ENCODE results near the gene C4orf50.
"Not testable (repeated sequence)": the region's sequence is repeated elsewhere in the genome, so short reads cannot be mapped to it uniquely, and the experiment has no call there.

C4orf50 gene

DNA sequence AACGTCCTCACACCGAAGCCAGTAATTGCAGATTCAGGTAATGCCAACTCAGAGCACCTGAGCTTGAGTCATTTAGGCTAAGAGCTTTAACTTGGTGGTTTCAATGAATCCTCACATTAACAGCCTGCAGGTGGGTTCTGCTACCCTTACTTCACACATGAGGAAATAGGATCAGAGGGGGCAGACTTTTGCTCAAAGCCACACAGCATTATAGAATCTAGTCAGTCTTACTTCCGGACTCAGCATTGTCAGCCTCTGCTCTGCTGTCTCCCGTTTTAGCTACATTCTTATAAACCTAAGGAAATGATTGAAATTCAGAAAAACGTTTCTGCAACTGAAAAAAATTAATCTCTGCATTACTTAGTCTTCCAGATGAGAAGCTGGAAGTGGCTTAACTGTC is 6.0 kb downstream of the C4orf50 start:
- no peak for DNase-seq

DNA sequence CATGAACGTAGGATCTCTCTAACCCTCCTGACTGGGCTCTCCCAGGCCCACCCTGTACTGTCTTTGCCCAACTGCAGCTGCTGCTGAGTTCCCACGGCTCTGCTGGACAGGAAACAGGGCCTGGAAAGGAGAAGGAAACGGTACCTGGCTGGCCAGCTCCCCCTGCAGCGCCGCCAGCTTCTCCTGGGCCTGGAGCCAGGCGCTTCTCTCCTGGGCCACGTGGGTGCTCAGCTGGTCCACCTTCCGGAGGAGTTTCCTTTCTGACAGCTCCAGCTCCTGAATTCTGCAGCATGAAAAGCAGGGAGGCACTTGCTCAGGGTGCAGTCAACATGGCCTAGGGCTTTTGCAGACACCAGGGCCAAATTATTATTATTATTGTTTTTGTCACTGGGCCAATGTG is 6.5 kb downstream of the C4orf50 start:
- no peak for DNase-seq

DNA sequence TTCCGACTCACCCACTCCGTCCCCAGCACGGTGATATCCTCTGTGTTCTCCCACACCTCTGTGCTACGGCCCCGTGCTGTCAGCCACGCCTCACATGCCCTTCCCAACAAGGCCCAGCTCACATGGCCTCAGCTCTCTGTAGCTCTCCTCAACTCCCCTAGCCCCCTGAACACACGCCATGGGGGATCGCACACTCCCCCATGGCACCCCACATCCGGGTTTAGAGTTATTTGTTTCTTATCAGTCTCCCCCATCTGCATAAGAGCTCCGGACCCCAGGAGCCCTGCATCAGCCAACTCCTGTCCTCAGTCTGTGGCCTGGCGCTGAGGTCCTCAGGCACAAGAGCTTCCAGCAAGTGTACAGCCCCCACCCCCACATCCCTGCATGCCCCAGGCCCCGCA is 7.0 kb downstream of the C4orf50 start:
- no peak for DNase-seq

DNA sequence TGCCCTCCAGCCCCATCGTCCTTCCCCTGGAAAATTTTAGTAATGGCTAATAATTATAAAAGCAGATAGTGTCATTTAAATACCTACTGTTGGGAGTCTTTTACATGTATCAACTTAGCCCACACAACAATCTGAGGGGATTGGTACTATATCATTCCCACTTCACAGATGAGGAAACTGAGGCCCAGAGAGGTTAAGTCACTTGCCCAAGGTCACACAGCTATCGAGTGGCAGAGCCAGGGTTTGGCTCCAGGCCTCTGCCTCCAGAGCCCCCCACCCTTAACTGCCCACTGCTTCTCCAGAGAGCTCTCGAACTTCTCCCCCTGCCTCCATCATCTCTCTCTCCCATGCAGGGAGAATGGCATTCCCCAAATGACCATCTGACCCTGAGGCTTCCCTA is 7.4 kb downstream of the C4orf50 start:
- DNase-seq: no peak

DNA sequence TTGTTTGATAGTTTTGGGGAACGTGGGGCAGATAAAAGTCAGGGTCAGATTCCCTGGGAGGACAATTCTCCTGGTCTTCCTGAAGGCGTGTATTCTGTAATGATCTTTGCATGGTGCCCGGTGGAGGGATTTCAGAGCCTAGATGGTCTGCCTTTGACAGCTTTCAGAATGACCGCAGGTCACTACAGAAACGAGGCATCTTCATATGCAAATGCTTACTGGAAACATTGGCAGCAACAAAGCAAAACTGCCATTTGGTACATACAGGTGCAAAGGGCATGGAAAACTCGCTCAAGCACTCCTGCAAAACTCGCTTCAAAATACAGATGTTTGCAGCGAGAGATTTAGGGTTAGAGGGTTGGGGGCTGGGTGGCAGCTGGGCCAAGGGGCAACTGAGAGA is 8.8 kb downstream of the C4orf50 start:
- no peak for DNase-seq

DNA sequence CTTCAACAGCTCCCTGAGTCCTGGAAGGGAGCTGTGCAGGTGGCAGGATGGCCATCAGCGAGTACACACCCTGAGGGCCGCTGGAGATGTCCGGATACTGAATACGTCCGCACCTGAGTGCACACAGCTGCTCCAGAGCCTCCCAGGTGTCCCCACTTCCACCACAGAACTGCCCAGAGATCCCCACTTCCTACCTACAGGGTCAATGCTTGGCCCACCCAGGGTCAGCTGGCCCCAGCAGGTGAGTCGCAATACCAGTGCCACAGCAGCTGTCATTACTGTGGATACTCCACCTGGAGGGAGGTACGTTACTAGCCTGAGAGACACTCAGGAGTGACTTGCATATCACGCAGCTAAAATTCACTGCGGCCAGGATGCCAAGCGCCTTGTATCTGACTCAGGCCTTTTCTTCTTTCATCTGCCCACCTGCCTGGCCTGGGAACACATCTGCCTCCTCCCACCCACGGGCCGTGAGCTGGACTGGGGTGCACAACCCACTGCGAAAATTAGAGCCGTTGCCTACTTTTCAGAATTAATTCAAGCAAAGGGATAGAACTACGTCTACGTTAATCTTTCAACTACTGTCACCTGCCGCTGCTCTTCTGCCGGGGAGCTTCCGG is 9.4 kb downstream of the C4orf50 start:
- no peak for DNase-seq

DNA sequence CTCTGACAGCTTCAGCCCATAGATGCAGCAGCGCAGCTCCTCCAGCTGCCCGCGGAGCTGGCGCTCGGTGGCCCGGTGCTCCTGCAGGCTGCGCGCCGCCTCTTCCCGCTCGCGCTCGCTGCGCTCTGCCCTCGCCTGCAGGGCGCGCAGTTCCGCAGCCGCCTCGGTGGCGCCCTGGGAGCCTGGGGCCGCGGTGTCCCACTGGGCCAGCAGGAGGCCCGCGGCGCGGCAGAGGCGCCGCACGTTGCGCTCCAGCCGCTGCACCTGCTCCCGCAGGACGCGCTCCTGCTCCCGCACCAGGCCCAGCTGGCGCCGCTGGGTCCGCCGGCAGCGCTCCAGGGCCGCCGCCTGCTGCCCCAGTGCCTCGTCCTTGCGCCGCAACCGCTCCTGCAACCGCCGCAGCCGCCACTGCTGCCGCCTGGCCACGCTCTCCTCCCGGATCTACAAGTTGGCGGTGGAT is 10.1 kb downstream of the C4orf50 start:
- DNase-seq: no peak

DNA sequence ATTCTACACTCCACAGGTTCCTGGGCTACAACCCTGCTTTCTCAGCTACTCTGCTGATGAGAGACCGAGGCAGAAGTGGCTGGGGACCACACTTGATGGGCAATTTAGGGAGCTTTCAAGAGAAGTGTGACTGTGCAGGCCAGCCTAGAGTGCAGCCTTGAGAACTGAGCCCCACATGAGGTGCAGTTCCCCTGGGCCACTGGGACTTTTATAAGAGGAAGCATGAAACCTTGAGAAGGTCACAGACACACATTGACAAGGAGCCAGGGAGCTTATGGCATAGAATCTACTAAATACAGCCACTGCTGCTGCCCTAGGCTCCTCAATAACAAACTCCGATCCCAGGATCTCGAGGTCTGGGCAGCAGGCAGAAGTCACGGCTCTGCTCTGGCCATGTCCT is 13.1 kb downstream of the C4orf50 start:
- DNase-seq: no peak

DNA sequence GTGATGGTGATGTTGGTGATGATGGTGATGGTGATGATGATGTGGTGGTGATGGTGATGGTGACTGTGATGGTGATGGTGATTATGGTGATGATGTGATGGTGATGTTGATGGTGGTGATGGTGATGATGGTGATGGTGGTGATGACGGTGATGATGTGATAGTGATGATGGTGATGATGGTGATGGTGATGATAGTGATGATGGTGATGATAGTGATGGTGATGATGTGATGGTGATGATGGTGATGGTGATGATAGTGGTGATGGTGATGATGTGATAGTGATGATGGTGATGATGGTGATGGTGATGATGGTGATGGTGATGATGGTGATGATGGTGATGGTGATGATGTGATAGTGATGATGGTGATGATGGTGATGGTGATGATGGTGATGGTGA is 14.7 kb downstream of the C4orf50 start:
- DNase-seq: not testable (repeated sequence)

DNA sequence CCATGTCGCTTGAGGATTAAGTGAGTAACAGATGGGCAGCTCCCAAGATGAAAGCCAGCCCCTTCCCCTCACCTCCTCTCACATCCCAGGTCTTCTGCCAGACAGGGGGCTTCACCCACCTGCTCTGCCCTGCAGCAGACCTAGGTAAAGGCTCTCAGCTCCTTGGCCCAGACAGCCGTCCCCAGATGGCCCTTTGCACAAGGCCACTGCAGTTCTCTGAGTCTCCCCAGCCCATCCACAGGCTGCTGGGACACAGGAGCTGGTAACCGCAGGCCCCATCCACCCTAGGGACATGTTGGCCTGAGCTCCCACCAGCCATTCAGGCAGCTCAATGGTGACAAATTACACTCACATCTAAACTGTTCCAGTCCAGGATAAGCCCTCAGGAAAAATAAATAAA is 15.3 kb downstream of the C4orf50 start:
- DNase-seq: no peak

DNA sequence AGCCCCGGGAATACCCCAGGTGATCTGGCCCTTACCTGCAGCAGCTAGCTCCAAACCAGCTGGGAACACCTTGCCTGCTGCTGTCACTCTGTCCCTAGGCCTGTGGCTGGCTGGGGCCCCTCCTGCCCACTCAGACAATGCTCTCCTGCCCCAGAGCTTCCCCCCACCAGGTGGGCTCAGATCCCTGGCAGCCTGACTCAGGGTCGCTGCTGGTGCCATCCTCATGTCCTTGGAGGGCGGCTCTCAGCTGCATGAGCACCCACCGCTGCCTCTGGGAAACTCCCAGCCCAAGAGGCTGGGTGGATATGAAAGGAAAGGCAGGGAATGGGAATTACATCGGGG is 15.8 kb downstream of the C4orf50 start:
- no peak for DNase-seq

DNA sequence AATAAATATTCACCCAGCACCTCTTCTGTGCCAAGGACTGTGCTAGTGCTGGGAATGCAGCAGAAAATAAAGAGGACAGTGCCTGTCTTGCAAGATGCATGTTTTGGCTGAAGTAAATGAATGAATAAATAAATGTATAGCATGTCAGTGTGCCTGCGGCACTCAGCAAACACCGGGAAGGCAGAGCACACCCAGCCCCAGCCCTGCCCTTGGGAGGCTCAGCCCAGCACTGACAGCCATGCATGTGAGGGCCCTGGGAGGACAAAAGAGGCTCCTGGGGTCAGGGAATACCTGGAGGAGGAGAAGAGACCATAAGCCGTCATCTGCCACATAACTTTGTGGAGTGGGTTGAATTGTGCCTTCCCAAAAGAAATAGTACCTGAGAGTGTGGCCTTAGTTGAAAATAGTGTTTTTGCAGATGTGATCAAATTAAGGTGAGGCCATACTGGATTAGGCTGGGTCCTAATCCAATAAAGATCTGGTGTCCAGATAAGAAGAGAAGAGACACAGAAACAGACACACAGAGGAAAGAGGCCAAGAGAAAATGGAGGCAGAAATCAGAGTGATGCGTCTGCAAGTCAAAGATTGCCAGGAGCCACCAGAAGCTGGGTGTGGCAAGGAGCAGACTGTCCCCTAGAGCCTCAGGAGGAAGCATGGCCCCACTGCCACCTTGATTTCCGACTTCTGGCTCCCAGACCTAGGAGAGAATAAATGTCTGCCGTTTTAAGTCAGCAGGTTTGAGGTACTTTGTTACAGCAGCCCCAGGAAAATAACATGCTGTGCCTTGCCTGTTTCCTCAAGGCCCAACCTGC is 16.3 kb downstream of the C4orf50 start:
- no peak for DNase-seq

DNA sequence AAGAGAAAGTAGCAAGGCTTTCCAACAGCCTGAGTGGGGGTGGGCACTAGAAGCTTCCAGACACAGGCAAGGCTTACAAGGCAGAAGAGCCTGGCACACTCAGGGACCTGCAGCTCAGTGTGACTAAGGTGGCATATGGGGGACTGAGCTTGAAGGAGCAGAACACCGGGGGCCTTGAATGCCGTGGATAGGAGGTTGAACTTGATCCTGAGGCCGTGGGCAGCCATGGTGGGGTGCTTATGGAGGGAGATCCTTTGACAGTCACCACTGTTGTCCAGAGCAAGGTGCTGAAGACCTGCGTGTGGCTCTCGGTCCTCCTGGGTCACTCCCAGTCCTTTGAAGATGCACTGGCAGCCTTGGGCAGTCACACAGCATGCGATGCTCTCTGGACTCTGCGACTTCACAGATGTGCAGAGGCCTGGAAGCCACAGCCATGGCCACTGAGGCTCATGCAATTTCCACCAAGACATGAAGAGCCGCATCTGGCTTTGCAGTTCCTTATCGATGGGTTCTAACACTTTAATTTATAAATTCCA is 18.3 kb downstream of the C4orf50 start:
- DNase-seq: no peak

DNA sequence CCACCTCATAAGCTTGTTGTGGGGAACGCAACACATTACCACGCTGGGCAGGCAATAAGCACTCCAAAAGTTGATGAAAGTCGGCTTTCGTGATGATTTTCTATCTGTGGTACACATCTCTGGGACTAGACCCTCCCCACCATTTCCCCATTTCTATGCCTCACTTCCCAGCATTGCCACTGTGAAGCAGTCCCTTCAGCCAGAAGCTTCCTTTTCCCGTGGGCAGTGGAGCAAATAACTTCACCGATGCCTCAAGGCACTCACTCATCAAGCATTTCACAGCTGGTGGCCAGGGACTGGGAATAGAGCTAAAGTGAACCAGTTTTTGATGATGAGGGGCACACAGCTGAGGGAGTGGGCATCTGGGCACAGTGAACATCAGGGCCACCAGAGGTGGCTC is 18.9 kb downstream of the C4orf50 start:
- no peak for DNase-seq

DNA sequence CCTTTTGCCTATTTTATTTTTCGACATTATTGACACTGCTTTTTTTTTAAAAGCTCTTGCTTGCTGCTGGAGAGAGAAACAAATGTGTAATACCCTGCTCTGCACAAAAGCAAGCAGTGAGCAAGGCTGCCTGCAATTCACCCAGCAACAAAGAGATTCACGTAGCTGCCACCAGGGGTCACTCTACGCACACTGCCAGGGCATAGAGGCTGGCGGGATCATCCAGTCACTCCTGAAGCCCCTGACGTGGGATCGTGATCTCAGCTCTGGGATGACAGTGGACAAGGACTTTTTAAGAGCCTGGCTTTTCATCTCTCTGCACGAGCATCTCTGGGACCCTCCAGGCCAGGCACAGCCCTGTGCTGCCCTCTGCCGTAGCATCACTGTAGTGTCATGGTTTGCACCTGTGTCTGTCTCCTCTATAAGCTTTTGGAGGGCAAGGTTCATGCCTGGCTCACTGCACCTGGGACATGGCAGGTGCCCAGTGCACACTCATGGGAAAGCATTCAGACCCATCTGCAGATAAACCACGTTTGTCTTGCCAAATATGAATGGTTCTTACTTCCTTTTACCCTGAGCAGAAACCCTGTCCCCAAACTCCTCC is 19.8 kb downstream of the C4orf50 start:
- peak; percentile 11 for DNase-seq

DNA sequence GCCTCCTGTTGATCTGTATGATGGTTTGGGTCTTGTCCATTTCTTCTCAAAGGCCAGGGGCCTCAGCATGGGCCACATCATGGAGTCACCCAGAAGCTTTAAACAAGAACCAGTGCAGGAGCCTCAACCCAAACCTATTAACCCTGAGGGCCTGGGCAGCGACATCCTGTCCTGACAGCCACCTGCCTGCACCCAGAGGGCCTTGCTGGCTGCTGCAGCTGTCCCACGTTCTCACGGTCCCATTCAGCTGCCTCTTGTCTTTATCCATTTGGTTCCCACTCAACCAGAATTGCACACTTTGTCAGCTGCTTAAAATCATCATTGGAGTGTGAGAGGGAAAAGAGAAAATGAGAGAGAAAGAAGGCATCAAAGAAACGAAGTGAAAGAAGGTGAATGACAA is 21.6 kb downstream of the C4orf50 start:
- no peak for DNase-seq

DNA sequence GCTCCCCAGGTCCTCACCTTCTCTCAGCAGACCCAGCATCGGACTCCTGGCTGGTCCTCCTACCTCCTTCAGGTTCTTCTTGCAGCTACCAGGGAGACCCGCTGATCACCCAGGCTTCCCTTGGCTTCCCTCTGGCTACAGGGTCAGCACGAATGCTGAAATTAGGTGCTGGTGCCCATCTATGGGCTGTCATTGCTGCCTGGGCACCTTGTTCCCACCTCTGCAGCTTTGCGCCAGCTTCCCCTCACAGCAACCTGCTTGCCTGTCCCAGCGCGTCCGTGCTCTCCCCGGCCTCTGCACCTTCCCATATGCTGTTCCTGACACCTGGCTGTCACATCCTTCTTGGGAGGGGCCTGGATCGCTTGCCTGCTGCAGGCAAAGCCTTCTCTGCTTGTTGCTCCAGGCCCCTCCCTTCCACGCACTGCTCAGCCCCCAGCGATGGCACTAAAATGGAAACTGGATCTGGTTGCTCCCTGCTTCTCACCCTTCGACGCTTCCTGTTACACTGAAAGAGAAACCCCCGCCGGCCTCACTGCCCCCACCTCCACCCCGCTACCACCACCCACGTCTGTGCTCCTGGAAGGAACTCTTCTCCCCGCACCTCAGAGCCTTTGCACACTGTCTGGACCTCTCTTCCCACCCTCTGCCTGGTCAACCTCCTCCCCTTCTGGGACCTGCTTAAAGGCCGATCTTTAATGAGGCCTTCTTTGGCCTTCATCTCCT is 22.2 kb downstream of the C4orf50 start:
- DNase-seq: no peak

DNA sequence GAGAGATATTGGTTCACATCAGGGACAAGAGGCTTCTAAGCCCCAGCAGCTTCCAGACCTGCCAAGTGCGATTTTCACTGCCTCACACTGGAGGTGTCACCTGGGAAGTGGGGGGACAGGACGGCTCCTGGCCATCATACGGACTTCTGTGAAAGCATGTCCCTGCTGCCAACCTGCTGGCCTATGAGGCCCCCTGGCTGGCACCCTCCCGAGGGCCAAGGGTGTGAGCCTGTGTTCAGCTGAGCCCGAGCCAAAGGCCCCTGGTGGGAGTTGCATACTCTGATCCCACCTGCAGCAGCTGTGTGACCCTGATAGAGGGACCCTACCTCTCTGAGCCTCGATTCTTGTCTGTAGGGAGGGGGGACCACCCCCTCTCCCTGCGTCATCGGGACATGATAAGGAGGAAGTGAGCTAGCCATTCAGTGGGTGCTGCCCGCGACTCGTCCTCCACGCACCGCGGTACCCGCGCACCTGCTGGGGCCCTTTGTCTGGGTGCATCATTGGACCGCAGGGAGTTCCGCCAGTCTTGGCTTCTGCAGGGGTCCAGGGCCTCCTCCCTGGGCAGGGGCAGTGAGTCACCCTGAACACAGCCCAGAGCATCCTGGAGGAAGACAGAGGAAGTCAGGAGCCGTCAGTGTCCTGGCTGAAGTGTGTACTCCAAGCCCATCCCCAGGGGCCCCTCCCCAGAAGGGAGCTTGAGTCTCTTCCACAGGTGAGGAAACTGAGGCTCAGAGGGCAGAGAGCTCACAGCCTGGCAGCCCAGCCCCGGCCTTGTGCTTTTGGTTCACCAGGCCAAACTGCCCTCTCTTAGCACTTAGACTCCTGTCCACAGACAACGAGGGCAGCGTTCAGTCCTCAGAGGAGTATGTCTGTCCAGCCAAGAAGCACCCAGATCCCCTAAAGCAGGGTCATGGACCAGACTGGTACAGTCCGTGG is 24.1 kb downstream of the C4orf50 start:
- DNase-seq: no peak

DNA sequence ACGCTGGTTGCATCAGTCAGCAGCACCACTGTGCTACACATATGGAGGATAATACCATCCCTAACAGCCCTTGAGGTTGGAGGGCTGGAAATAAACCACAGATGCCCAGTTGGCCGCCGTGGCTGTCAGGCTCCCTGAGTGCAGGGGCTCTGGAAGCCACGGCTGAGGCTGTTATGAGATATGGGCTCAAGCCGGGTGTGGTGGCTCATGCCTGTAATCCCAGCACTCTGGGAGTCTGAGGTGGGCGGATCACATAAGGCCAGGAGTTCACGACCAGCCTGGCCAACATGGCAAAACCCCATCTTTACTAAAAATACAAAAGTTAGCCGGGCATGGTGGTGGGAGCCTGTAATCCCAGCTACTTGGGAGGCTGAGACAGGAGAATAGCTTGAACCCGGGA is 24.9 kb downstream of the C4orf50 start:
- not testable (repeated sequence) for DNase-seq

DNA sequence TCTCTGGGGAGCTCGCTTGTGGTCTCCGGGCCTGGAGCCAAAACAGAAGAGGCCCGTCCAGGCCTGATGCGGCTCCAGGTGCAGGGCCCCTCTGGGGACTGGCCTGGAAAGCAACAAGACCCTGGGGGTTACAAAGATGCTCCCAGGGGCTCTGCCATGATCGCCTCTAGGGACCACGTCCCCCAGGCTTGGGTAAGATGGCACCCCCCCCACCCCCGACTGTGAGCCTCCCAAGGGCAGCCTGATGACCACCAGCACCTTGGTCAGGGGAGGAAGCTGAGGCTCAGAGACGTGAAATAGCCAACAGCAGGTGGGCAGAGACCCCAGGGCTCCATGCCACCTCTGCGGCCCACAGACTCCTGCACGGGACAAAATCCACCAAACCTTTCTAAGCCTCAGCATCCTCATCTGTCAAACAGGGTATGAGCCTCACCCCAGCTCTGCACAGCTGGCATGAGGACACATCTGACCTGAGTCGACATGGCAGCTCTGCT is 25.4 kb downstream of the C4orf50 start:
- no peak for DNase-seq

DNA sequence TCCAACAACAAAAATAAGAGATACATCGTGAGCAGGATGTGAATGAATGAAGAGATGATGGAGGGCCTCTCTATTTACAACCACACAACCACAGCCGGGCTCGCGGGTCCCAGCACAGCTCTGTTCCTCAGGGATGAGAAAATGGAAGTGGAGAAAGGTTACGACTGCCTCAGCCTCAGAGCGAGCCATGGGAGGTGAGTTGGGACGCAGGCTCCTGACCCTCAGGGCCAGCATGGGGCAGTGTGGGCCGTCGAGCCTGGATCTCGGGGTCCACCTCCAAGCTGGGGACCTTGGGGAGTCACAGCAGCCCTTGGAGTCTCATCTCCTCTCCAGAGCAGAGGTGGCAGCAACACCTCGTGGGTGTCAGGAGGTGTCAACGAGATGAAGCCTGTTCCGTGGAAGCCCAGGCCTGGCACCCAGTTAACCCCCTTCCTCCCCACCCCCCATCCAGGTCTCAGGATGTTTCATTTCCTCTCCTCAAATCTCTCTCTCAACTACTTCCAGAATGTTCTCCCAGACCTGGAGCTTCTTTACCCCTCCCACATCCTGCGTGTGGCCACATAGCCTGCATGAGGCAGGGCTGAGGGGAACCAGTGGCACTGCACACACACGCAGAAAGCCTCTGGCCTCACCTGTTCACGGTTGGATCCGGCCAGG is 25.9 kb downstream of the C4orf50 start:
- DNase-seq: no peak

DNA sequence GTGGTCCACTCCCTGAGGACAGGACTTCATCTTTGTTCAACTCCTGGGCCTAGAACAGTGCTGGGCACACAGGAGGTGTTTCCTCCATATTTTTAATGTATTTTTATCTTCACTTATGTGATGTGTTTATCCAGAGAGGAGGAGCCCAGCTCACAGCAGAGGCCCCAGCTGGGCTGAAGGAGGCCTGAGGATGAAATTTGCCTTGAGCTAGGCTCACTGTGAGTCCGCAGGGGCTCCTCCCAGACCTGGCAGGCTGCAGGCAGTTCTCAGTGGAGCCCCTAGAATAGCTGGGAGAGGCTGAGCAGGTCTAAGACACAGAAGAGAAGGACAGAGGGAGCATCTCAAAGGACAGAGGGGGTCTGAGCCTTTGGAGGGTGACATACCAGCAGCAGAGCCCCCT is 26.8 kb downstream of the C4orf50 start:
- DNase-seq: no peak

Measured in amniotic stem cell (primary cell).